C1 segment of cervical spinal cord (tissue), 14 donors: ENCODE results near the gene ARHGEF6.

Experiments used
- DNase-seq, 14 donors: peaks; one replicate each; lab custom pipeline; 2025; lab: John Stamatoyannopoulos, UW

Gene ARHGEF6

GRCh38 chrX:136646602-136647239, 134.0 kb downstream of the ARHGEF6 start:
- DNase-seq = no peak

- DNase-seq = no peak
Measured at GRCh38 chrX:136643243-136643642, 137.5 kb downstream of the ARHGEF6 start.

GRCh38 chrX:136639506-136640176, 141.1 kb downstream of the ARHGEF6 start:
- DNase-seq = no peak

- no peak for DNase-seq
Measured at GRCh38 chrX:136636121-136636520, 144.6 kb downstream of the ARHGEF6 start.

GRCh38 chrX:136635235-136635634, 145.5 kb downstream of the ARHGEF6 start:
- DNase-seq = no peak

GRCh38 chrX:136630881-136631280, 149.9 kb downstream of the ARHGEF6 start:
- DNase-seq = no peak

- DNase-seq = no peak
Measured at GRCh38 chrX:136629084-136629750, 151.5 kb downstream of the ARHGEF6 start.

- no peak for DNase-seq
Measured at GRCh38 chrX:136627409-136627808, 153.3 kb downstream of the ARHGEF6 start.

GRCh38 chrX:136626891-136627290, 153.8 kb downstream of the ARHGEF6 start:
- no peak for DNase-seq

- no peak for DNase-seq
Measured at GRCh38 chrX:136626237-136626636, 154.5 kb downstream of the ARHGEF6 start.

- DNase-seq = no peak
Measured at GRCh38 chrX:136625246-136625645, 155.5 kb downstream of the ARHGEF6 start.

- no peak for DNase-seq
Measured at GRCh38 chrX:136623396-136623795, 157.3 kb downstream of the ARHGEF6 start.

- no peak for DNase-seq
Measured at GRCh38 chrX:136622568-136622967, 158.2 kb downstream of the ARHGEF6 start.

- DNase-seq = no peak
Measured at GRCh38 chrX:136620780-136621179, 160.0 kb downstream of the ARHGEF6 start.

GRCh38 chrX:136619899-136620505, 160.7 kb downstream of the ARHGEF6 start:
- no peak for DNase-seq

GRCh38 chrX:136616987-136617685, 163.6 kb downstream of the ARHGEF6 start:
- no peak for DNase-seq
